Ovary (tissue), 3 donors: Measurements from ENCODE around the gene ITPKA.

Experiments
- CTCF ChIP-seq, 3 donors: fragments of 450-650 bp in 2 of 3; fragments of 200-600 bp in 1 of 3; IDR thresholded peaks; one replicate each; pipeline versions ENCODE4 v1.5.1 to v1.8.0; 2016 to 2022; ENCODE audit warnings: antibody characterized with exemption in 3 of 3, mild to moderate bottlenecking in 1 of 3
- POLR2A ChIP-seq: fragments of 450-650 bp; IDR thresholded peaks from one replicate; pipeline ENCODE4 v1.6.1; 2017; ENCODE audit warnings: antibody characterized with exemption, mild to moderate bottlenecking, moderate library complexity
- donor health status: DM: no; HTN: no; CAD: no.

GRCh38 chr15:41495736-41496599, 2.3 kb downstream of the ITPKA start:
- TF ChIP-seq CTCF (IDR thresholded peaks at IDR 0.05) (no peak), POLR2A (no peak)
